GM10248 (cell line): ENCODE measurements around the gene KDM2A.
A peak's percentile ranks its signal among the peaks of the same experiment; 100 is the strongest.

ENCODE experiments used
- CTCF ChIA-PET: fragments of 300-600 bp; sonication (Branson Sonifier 250); formaldehyde crosslinking; extraction: SDS; loops from one replicate; lab custom pipeline; 2021; ENCODE audit warnings: antibody characterized with exemption; lab: Yijun Ruan, JAX
- POLR2A ChIA-PET: fragments of 350-650 bp; sonication (Branson Sonifier 250); formaldehyde crosslinking; extraction: SDS; loops from one replicate; lab custom pipeline; 2020; ENCODE audit warnings: antibody characterized with exemption; lab: Yijun Ruan, JAX
- DNase-seq: peaks from one replicate; pipeline ENCODE4 v3.0.0; 2012; ENCODE audit errors: extremely low spot score
- CTCF ChIP-seq: IDR thresholded peaks from 2 replicates; pipeline ENCODE4 v1.5.1; 2012; ENCODE audit warnings: mild to moderate bottlenecking, low read depth; ENCODE audit errors: extremely low read depth, missing control alignments, control extremely low read depth

The KDM2A gene

GRCh38 chr11:67262731-67263675 lies 143.9 kb downstream of the KDM2A start:
- peak; percentile 86 for TF ChIP-seq CTCF
- ChIA-PET CTCF (interaction anchor here (0.8 to 4.9 kb wide), 38 partner anchors 9 to 211 kb away, joined by 3 to 124 read pairs (median 6); partner anchors contain the start of gene KDM2A), POLR2A (interaction anchor here (1.0 to 1.8 kb wide), 2 partner anchors 23 to 129 kb away, joined by 3 to 12 read pairs; partner anchors contain the start of gene RAD9A)
- peak; percentile 87 for DNase-seq

- ChIA-PET CTCF (interaction anchor here (0.9 to 4.9 kb wide), 15 partner anchors 8 to 117 kb away, joined by 3 to 124 read pairs (median 7); partner anchors contain the start of gene ANKRD13D), POLR2A (interaction anchor here (1.1 kb wide), 1 partner anchor 13 kb away, joined by 3 read pairs; no protein-coding TSS in a partner anchor)
- no peak for DNase-seq
- TF ChIP-seq CTCF: no peak
These were observed 145.2 kb downstream of the KDM2A start for GRCh38 chr11:67264260-67264659.

- TF ChIP-seq CTCF: no peak
- POLR2A ChIA-PET: interaction anchor here (0.7 kb wide), 1 partner anchor 628 kb away, joined by 4 read pairs; no protein-coding TSS in a partner anchor
- CTCF ChIA-PET: interaction anchor here (0.6 to 4.9 kb wide), 11 partner anchors 12 to 116 kb away, joined by 3 to 124 read pairs (median 4); partner anchors contain the start of gene ANKRD13D
- no peak for DNase-seq
These were observed 146.0 kb downstream of the KDM2A start for GRCh38 chr11:67264877-67265632.

- ChIA-PET POLR2A (interaction anchor here (0.6 to 0.7 kb wide), 2 partner anchors 24 to 629 kb away, joined by 4 read pairs; no protein-coding TSS in a partner anchor), CTCF (interaction anchor here (0.9 to 6.3 kb wide), 17 partner anchors 10 to 117 kb away, joined by 3 to 124 read pairs (median 6); partner anchors contain the start of genes ANKRD13D and POLD4)
- TF ChIP-seq CTCF: peak; percentile 93
- DNase-seq: peak; percentile 89
These were observed 146.8 kb downstream of the KDM2A start for GRCh38 chr11:67265633-67266448.

GRCh38 chr11:67266449-67267187 lies 147.6 kb downstream of the KDM2A start, which contains the start of gene GRK2:
GRK2 (plus strand) TSS chr11:67266473; CDS start chr11:67266700, 227 bp downstream.
- peak; percentile 63 for DNase-seq
- POLR2A ChIA-PET: interaction anchor here (0.6 kb wide), 2 partner anchors 23 to 108 kb away, joined by 3 to 4 read pairs; no protein-coding TSS in a partner anchor
- no peak for TF ChIP-seq CTCF

More at GRCh38 chr11:67266449-67267187, 147.6 kb downstream of the KDM2A start, which contains the start of gene GRK2:
- CTCF ChIA-PET: interaction anchor here (0.8 to 6.3 kb wide), 17 partner anchors 9 to 185 kb away, joined by 3 to 56 read pairs (median 4); partner anchors contain the start of genes ANKRD13D and POLD4
